HepG2 (cell line): ENCODE data around the gene HSPE1. TPM values are rescaled to one million over a fixed set of nuclear protein-coding genes. Genes with fewer than 3 reads are reported as not detected.

ENCODE experiments used
- CHCHD3 ChIP-seq: sonication (generic); formaldehyde crosslinking; IDR thresholded peaks from 2 replicates; pipeline ENCODE4 v1.8.0; 2022; ENCODE audit warnings: mild to moderate bottlenecking, missing genetic modification reagents, moderate library complexity
- GABPB1 ChIP-seq: IDR thresholded peaks from 2 replicates; pipeline ENCODE4 v1.6.1; 2016; ENCODE audit warnings: mild to moderate bottlenecking, missing genetic modification reagents, moderate library complexity, missing compliant biosample characterization
- GRHL1 ChIP-seq: sonication (generic); formaldehyde crosslinking; conservative IDR thresholded peaks from 2 replicates; pipeline ENCODE4 v1.8.0; 2022; ENCODE audit warnings: missing genetic modification reagents
- HOXA3 ChIP-seq: sonication (generic); formaldehyde crosslinking; IDR thresholded peaks from 2 replicates; pipeline ENCODE4 v1.5.0; 2020; ENCODE audit warnings: missing genetic modification reagents
- KLF11 ChIP-seq: IDR thresholded peaks from 2 replicates; pipeline ENCODE4 v1.6.1; 2016; ENCODE audit warnings: missing compliant biosample characterization
- MYNN ChIP-seq: sonication (generic); formaldehyde crosslinking; IDR thresholded peaks from 2 replicates; pipeline ENCODE4 v1.4.0; 2020; ENCODE audit warnings: mild to moderate bottlenecking, low read depth, missing genetic modification reagents
- PPARG ChIP-seq: conservative IDR thresholded peaks from 2 replicates; pipeline ENCODE4 v1.6.1; 2016; ENCODE audit warnings: missing biosample characterization, missing genetic modification reagents
- PTBP1 ChIP-seq: fragments of 200-400 bp; formaldehyde crosslinking; IDR thresholded peaks from 2 replicates; pipeline ENCODE4 v1.6.1; 2018; ENCODE audit warnings: low read length, low read depth; ENCODE audit not compliant: poor library complexity, severe bottlenecking
- RFXANK ChIP-seq: IDR thresholded peaks from 2 replicates; pipeline ENCODE4 v1.6.1; 2016
- SNAPC2 ChIP-seq: sonication (generic); formaldehyde crosslinking; IDR thresholded peaks from 2 replicates; pipeline ENCODE4 v1.8.1; 2022; ENCODE audit warnings: mild to moderate bottlenecking, missing genetic modification reagents
- ZNF101 ChIP-seq: sonication (generic); formaldehyde crosslinking; IDR thresholded peaks from 2 replicates; pipeline ENCODE4 v1.4.0; 2020; ENCODE audit warnings: mild to moderate bottlenecking, low read depth, missing genetic modification reagents, borderline replicate concordance
- ZNF33A ChIP-seq: sonication (generic); formaldehyde crosslinking; IDR thresholded peaks from 2 replicates; pipeline ENCODE4 v1.5.1; 2020; ENCODE audit warnings: missing genetic modification reagents, mild to moderate bottlenecking, moderate library complexity, borderline replicate concordance
- ZNF550 ChIP-seq: sonication (generic); formaldehyde crosslinking; IDR thresholded peaks from 2 replicates; pipeline ENCODE4 v1.4.0; 2020; ENCODE audit warnings: mild to moderate bottlenecking, missing genetic modification reagents, borderline replicate concordance
- ZNF567 ChIP-seq: sonication (generic); formaldehyde crosslinking; IDR thresholded peaks from 2 replicates; pipeline ENCODE4 v1.8.1; 2023; ENCODE audit warnings: mild to moderate bottlenecking, missing genetic modification reagents, borderline replicate concordance
- ZNF574 ChIP-seq: sonication (generic); formaldehyde crosslinking; IDR thresholded peaks from 2 replicates; pipeline ENCODE4 v1.4.0; 2020; ENCODE audit warnings: missing genetic modification reagents
- ZNF7 ChIP-seq: IDR thresholded peaks from 2 replicates; pipeline ENCODE4 v1.6.1; 2016; ENCODE audit warnings: missing biosample characterization, missing genetic modification reagents
- ZNF883 ChIP-seq: sonication (generic); formaldehyde crosslinking; IDR thresholded peaks from 2 replicates; pipeline ENCODE4 v1.5.1; 2020; ENCODE audit warnings: mild to moderate bottlenecking, missing genetic modification reagents; ENCODE audit errors: not compliant biosample characterization
- polyA plus RNA-seq, 8 experiments: library from polyadenylated mRNA; depleted of rRNA in 3 of 8; stranded (reverse) in 7 of 8; unstranded in 1 of 8; fragments of >200 nt; fragmentation: Illumina TruSeq in 4 of 8; extraction: Trizol in 4 of 8; gene quantifications; 2 replicates each; pipeline versions ENCODE4 v1.2.1 to v1.2.3, GENCODE V29; 2011 to 2016; ENCODE audit warnings: low read depth in 4 of 8, missing spikeins in 1 of 8, mixed read lengths in 1 of 8; ENCODE audit not compliant: insufficient read depth in 1 of 8
- total RNA-seq, 5 experiments: library from RNA; depleted of rRNA; stranded (reverse); fragments of >200 nt; fragmentation: Illumina TruSeq; extraction: Trizol; gene quantifications; 2 replicates each; pipeline ENCODE4 v1.2.3, GENCODE V29; 2016; ENCODE audit warnings: low read depth in 1 of 5
- TF ChIP-seq, protein P1 (sequence below): sonication (generic); formaldehyde crosslinking; IDR thresholded peaks from 2 replicates; pipeline ENCODE4 v1.4.0; 2020; ENCODE audit warnings: mild to moderate bottlenecking, missing genetic modification reagents, borderline replicate concordance
- TF ChIP-seq, protein P2 (sequence below): sonication (generic); formaldehyde crosslinking; IDR thresholded peaks from 2 replicates; pipeline ENCODE4 v1.8.0; 2022; ENCODE audit warnings: missing genetic modification reagents, mild to moderate bottlenecking, borderline replicate concordance
- TF ChIP-seq, protein P3 (sequence below): sonication (generic); formaldehyde crosslinking; IDR thresholded peaks from 2 replicates; pipeline ENCODE4 v1.5.0; 2020; ENCODE audit warnings: mild to moderate bottlenecking, missing genetic modification reagents, moderate library complexity

The HSPE1 gene
- total and polyA plus RNA-seq, 2 of the 13 experiments (the other 11 are each of a cell fraction or from before 2014, with no cell fraction given) = 244 to 823 TPM

- TF ChIP-seq ZNF574 (CRISPR knock-in tag) = peak; percentile 97
- TF ChIP-seq ZNF883 = peak; percentile 96
- TF ChIP-seq ZNF567 (CRISPR knock-in tag) = peak; percentile 100
- TF ChIP-seq SNAPC2 (CRISPR knock-in tag) = peak; percentile 99
- TF ChIP-seq ZNF101 = no peak
- TF ChIP-seq GRHL1 (CRISPR knock-in tag) = no peak
- TF ChIP-seq PTBP1 = peak; percentile 93
- TF ChIP-seq ZNF550 (CRISPR knock-in tag) = peak; percentile 98
- TF ChIP-seq RFXANK (CRISPR knock-in tag) = peak; percentile 89
- peak; percentile 96; the same call in 1 of the 2 replicates for TF ChIP-seq MYNN (CRISPR knock-in tag)
- peak; percentile 87 for TF ChIP-seq PPARG (CRISPR knock-in tag)
- TF ChIP-seq KLF11 (CRISPR knock-in tag) = peak; percentile 91; the same call in 1 of the 2 replicates
- peak; percentile 84; the same call in 1 of the 2 replicates for TF ChIP-seq CHCHD3
- TF ChIP-seq ZNF33A (CRISPR knock-in tag) = 0 out of 2 replicates have a peak, but pooled peaks have one; percentile 47
- peak; percentile 60; the same call in 1 of the 2 replicates for TF ChIP-seq ZNF7
- TF ChIP-seq, protein P1, sequence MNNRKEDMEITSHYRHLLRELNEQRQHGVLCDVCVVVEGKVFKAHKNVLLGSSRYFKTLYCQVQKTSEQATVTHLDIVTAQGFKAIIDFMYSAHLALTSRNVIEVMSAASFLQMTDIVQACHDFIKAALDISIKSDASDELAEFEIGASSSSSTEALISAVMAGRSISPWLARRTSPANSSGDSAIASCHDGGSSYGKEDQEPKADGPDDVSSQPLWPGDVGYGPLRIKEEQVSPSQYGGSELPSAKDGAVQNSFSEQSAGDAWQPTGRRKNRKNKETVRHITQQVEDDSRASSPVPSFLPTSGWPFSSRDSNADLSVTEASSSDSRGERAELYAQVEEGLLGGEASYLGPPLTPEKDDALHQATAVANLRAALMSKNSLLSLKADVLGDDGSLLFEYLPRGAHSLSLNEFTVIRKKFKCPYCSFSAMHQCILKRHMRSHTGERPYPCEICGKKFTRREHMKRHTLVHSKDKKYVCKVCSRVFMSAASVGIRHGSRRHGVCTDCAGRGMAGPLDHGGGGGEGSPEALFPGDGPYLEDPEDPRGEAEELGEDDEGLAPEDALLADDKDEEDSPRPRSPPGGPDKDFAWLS = peak; percentile 62; the same call in 1 of the 2 replicates
- TF ChIP-seq, protein P2, sequence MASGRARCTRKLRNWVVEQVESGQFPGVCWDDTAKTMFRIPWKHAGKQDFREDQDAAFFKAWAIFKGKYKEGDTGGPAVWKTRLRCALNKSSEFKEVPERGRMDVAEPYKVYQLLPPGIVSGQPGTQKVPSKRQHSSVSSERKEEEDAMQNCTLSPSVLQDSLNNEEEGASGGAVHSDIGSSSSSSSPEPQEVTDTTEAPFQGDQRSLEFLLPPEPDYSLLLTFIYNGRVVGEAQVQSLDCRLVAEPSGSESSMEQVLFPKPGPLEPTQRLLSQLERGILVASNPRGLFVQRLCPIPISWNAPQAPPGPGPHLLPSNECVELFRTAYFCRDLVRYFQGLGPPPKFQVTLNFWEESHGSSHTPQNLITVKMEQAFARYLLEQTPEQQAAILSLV (CRISPR knock-in tag) = peak; percentile 100; the same call in 1 of the 2 replicates
- peak; percentile 96 for TF ChIP-seq GABPB1
- TF ChIP-seq, protein P3, sequence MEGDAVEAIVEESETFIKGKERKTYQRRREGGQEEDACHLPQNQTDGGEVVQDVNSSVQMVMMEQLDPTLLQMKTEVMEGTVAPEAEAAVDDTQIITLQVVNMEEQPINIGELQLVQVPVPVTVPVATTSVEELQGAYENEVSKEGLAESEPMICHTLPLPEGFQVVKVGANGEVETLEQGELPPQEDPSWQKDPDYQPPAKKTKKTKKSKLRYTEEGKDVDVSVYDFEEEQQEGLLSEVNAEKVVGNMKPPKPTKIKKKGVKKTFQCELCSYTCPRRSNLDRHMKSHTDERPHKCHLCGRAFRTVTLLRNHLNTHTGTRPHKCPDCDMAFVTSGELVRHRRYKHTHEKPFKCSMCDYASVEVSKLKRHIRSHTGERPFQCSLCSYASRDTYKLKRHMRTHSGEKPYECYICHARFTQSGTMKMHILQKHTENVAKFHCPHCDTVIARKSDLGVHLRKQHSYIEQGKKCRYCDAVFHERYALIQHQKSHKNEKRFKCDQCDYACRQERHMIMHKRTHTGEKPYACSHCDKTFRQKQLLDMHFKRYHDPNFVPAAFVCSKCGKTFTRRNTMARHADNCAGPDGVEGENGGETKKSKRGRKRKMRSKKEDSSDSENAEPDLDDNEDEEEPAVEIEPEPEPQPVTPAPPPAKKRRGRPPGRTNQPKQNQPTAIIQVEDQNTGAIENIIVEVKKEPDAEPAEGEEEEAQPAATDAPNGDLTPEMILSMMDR (CRISPR knock-in tag) = peak; percentile 53
- peak; percentile 98 for TF ChIP-seq HOXA3
Observed at GRCh38 chr2:197515739-197516392, 15.7 kb downstream of the HSPE1 start, which contains the start of gene MOB4 (continued).
